HG03460 (cell line): Measurements from ENCODE around the gene CALML6.

Experiments used
- ATAC-seq: cut with Tn5 transposase; IDR thresholded peaks from one replicate; pipeline ENCODE4 v1.9.1; 2021; ENCODE audit not compliant: unreplicated experiment

The CALML6 gene

GRCh38 chr1:1910651-1911331 lies 4.3 kb upstream of the CALML6 start:
- ATAC-seq: no peak

GRCh38 chr1:1911350-1912041 lies 3.6 kb upstream of the CALML6 start:
- ATAC-seq: no peak

GRCh38 chr1:1914101-1914970 lies 724 bp upstream of the CALML6 start:
- no peak for ATAC-seq

- ATAC-seq: no peak
Observed at GRCh38 chr1:1915911-1916840, 1.1 kb downstream of the CALML6 start.

- no peak for ATAC-seq
Observed at GRCh38 chr1:1916851-1917251, 1.8 kb downstream of the CALML6 start.

GRCh38 chr1:1917304-1917976 lies 2.4 kb downstream of the CALML6 start:
- no peak for ATAC-seq

- ATAC-seq: no peak
Observed at GRCh38 chr1:1917995-1918900, 3.2 kb downstream of the CALML6 start.

GRCh38 chr1:1918901-1919303 lies 3.8 kb downstream of the CALML6 start, which contains the start of gene TMEM52:
Gene TMEM52 (minus strand): TSS chr1:1919279. CDS start chr1:1919265, 14 bp downstream.
- ATAC-seq: no peak

- peak; percentile 74 for ATAC-seq
Observed at GRCh38 chr1:1919304-1920056, 4.4 kb downstream of the CALML6 start.

GRCh38 chr1:1920057-1920607 lies 5.1 kb downstream of the CALML6 start:
- ATAC-seq: no peak

GRCh38 chr1:1920608-1921458 lies 5.8 kb downstream of the CALML6 start:
- ATAC-seq: no peak

GRCh38 chr1:1921459-1921862 lies 6.4 kb downstream of the CALML6 start:
- no peak for ATAC-seq

- ATAC-seq: no peak
Observed at GRCh38 chr1:1921901-1922701, 7.0 kb downstream of the CALML6 start.

GRCh38 chr1:1922702-1922955 lies 7.6 kb downstream of the CALML6 start:
- no peak for ATAC-seq

GRCh38 chr1:1922956-1923833 lies 8.1 kb downstream of the CALML6 start:
- no peak for ATAC-seq

GRCh38 chr1:1924386-1924785 lies 9.3 kb downstream of the CALML6 start:
- ATAC-seq: no peak
